IMR-90 (cell line): ENCODE data around the gene ZNF780B. TPM values are rescaled to one million over a fixed set of nuclear protein-coding genes. Genes with fewer than 3 reads are reported as not detected.

Source experiments
- ATAC-seq: fragments of 200-7000 bp; cut with Tn5 transposase; 2 replicates; pipeline ENCODE4 v1.9.1; 2020; ENCODE audit warnings: low read depth, mild to moderate bottlenecking, moderate library complexity
- BruUV-seq: library from RNA; stranded (reverse); fragments of 400-500 nt; replicated peaks from 2 replicates; lab custom pipeline; 2021; lab: Mats Ljungman, UMichigan
- CTCF ChIA-PET: fragments of 300-600 bp; formaldehyde crosslinking; extraction: SDS; loops from one replicate; lab custom pipeline; 2021; ENCODE audit warnings: antibody characterized with exemption; lab: Yijun Ruan, JAX
- POLR2A ChIA-PET: fragments of 300-600 bp; sonication (Branson Sonifier 250); formaldehyde crosslinking; loops from one replicate; lab custom pipeline; 2022; ENCODE audit warnings: antibody characterized with exemption; ENCODE audit not compliant: unreplicated experiment; lab: Charles Lee
- DNase-seq: peaks from one replicate; pipeline ENCODE4 v3.0.0; 2013
- H2AFZ ChIP-seq: replicated peaks from 2 replicates; pipeline ENCODE3; 2013; ENCODE audit warnings: low read length, mild to moderate bottlenecking; ENCODE audit not compliant: poor library complexity
- H2AK5ac ChIP-seq: 2 replicates; pipeline ENCODE4 v1.6.1; 2013; ENCODE audit warnings: low read depth, low read length, inconsistent platforms
- H2AK9ac ChIP-seq: replicated peaks from 2 replicates; pipeline ENCODE3; 2013; ENCODE audit warnings: mild to moderate bottlenecking, low read depth, low read length, moderate library complexity; ENCODE audit not compliant: poor library complexity
- H2BK120ac ChIP-seq: 2 replicates; pipeline ENCODE4 v1.6.1; 2013; ENCODE audit warnings: low read depth, low read length, inconsistent platforms
- H2BK15ac ChIP-seq: 3 replicates; pipeline ENCODE4 v1.6.1; 2013; ENCODE audit warnings: low read depth, low read length, inconsistent platforms
- H2BK20ac ChIP-seq: 2 replicates; pipeline ENCODE4 v1.6.1; 2013; ENCODE audit warnings: low read depth, mild to moderate bottlenecking, inconsistent platforms, low read length, moderate library complexity
- H2BK5ac ChIP-seq: 2 replicates; pipeline ENCODE4 v1.6.1; 2013; ENCODE audit warnings: mild to moderate bottlenecking, low read depth, low read length, inconsistent platforms; ENCODE audit not compliant: poor library complexity, severe bottlenecking
- H3K14ac ChIP-seq: replicated peaks from 2 replicates; pipeline ENCODE4 v1.6.1; 2013; ENCODE audit warnings: low read depth, low read length, inconsistent platforms
- H3K18ac ChIP-seq: 2 replicates; pipeline ENCODE4 v1.6.1; 2013; ENCODE audit warnings: low read depth, low read length, control low read depth
- H3K23ac ChIP-seq: 2 replicates; pipeline ENCODE4 v1.6.1; 2013; ENCODE audit warnings: low read depth, low read length, inconsistent platforms
- H3K27ac ChIP-seq: 2 replicates; pipeline ENCODE4 v1.5.1; 2013; ENCODE audit warnings: mild to moderate bottlenecking, control low read depth, low read length; ENCODE audit not compliant: insufficient read depth
- H3K27me3 ChIP-seq: 2 replicates; pipeline ENCODE4 v1.6.1; 2013; ENCODE audit warnings: low read length; ENCODE audit not compliant: control insufficient read depth, insufficient read depth
- H3K36me3 ChIP-seq: 2 replicates; pipeline ENCODE4 v1.6.1; 2013; ENCODE audit warnings: low read length, mixed read lengths; ENCODE audit not compliant: control insufficient read depth, insufficient read depth
- H3K4ac ChIP-seq: 2 replicates; pipeline ENCODE4 v1.6.1; 2013; ENCODE audit warnings: low read depth, low read length, inconsistent platforms
- H3K4me1 ChIP-seq: 2 replicates; pipeline ENCODE4 v1.6.1; 2013; ENCODE audit warnings: low read length, mixed read lengths; ENCODE audit not compliant: control insufficient read depth, insufficient read depth
- H3K4me2 ChIP-seq: 2 replicates; pipeline ENCODE4 v1.6.1; 2013; ENCODE audit warnings: low read depth, mild to moderate bottlenecking, control low read depth, low read length, moderate library complexity
- H3K4me3 ChIP-seq: 2 replicates; pipeline ENCODE4 v1.5.1; 2013; ENCODE audit warnings: low read depth, mild to moderate bottlenecking, control low read depth, low read length, moderate library complexity; ENCODE audit not compliant: insufficient read depth
- H3K56ac ChIP-seq: 2 replicates; pipeline ENCODE4 v1.6.1; 2013; ENCODE audit warnings: low read length, inconsistent platforms; ENCODE audit not compliant: insufficient read depth; ENCODE audit errors: extremely low read depth
- H3K79me1 ChIP-seq, 2 experiments: 2 replicates each; pipeline ENCODE4 v1.6.1; 2013; ENCODE audit warnings: low read length in 2 of 2, inconsistent platforms in 1 of 2, low read depth in 1 of 2
- H3K9ac ChIP-seq: 2 replicates; pipeline ENCODE4 v1.6.1; 2013; ENCODE audit warnings: low read depth, low read length, control low read depth
- H3K9me1 ChIP-seq: 2 replicates; pipeline ENCODE4 v1.6.1; 2013; ENCODE audit warnings: low read length, inconsistent platforms; ENCODE audit not compliant: insufficient read depth
- H3K9me3 ChIP-seq: 2 replicates; pipeline ENCODE4 v1.6.1; 2013; ENCODE audit warnings: low read length; ENCODE audit not compliant: control insufficient read depth, insufficient read depth
- H4K20me1 ChIP-seq: 2 replicates; pipeline ENCODE4 v1.6.1; 2013; ENCODE audit warnings: low read length, inconsistent platforms; ENCODE audit not compliant: insufficient read depth
- H4K5ac ChIP-seq: 2 replicates; pipeline ENCODE4 v1.6.1; 2013; ENCODE audit warnings: mild to moderate bottlenecking, low read depth, low read length, control low read depth
- H4K8ac ChIP-seq, 2 experiments: 2 replicates each; pipeline ENCODE4 v1.6.1; 2013; ENCODE audit warnings: low read depth in 2 of 2, low read length in 2 of 2, control low read depth in 1 of 2, inconsistent platforms in 1 of 2
- H4K91ac ChIP-seq: 2 replicates; pipeline ENCODE4 v1.6.1; 2013; ENCODE audit warnings: low read depth, low read length, inconsistent platforms; ENCODE audit not compliant: insufficient read depth
- BHLHE40 ChIP-seq: fragments of 150-350 bp; IDR thresholded peaks from 2 replicates; pipeline ENCODE4 v1.6.1; 2016; ENCODE audit warnings: mild to moderate bottlenecking, low read depth, low read length
- CEBPB ChIP-seq: IDR thresholded peaks from 2 replicates; pipeline ENCODE4 v1.6.1; 2012; ENCODE audit warnings: low read depth, low read length, improper control_type of control experiment
- CHD1 ChIP-seq: IDR thresholded peaks from 2 replicates; pipeline ENCODE4 v1.6.1; 2012; ENCODE audit warnings: low read depth, low read length, improper control_type of control experiment
- MAFK ChIP-seq: IDR thresholded peaks from 2 replicates; pipeline ENCODE4 v1.6.1; 2012; ENCODE audit warnings: low read depth, low read length, improper control_type of control experiment
- MAZ ChIP-seq: IDR thresholded peaks from 2 replicates; pipeline ENCODE4 v1.6.1; 2012; ENCODE audit warnings: low read depth, mild to moderate bottlenecking, low read length, improper control_type of control experiment, moderate library complexity, borderline replicate concordance
- MXI1 ChIP-seq: IDR thresholded peaks from 2 replicates; pipeline ENCODE4 v1.6.1; 2012; ENCODE audit warnings: low read depth, mild to moderate bottlenecking, low read length, moderate library complexity, borderline replicate concordance
- POLR2A ChIP-seq: IDR thresholded peaks from 2 replicates; pipeline ENCODE4 v1.6.1; 2012; ENCODE audit warnings: mild to moderate bottlenecking, low read depth, low read length
- RAD21 ChIP-seq: IDR thresholded peaks from 2 replicates; pipeline ENCODE4 v1.6.1; 2012; ENCODE audit warnings: low read length, improper control_type of control experiment
- RCOR1 ChIP-seq: IDR thresholded peaks from 2 replicates; pipeline ENCODE4 v1.6.1; 2012; ENCODE audit warnings: mild to moderate bottlenecking, low read length, improper control_type of control experiment; ENCODE audit not compliant: insufficient replicate concordance
- RFX5 ChIP-seq: IDR thresholded peaks from 2 replicates; pipeline ENCODE4 v1.8.0; 2012; ENCODE audit warnings: low read depth, mild to moderate bottlenecking, low read length, moderate library complexity
- SMC3 ChIP-seq: fragments of 150-350 bp; IDR thresholded peaks from 2 replicates; pipeline ENCODE4 v1.6.1; 2016; ENCODE audit warnings: low read depth, mild to moderate bottlenecking, antibody characterized with exemption, low read length, moderate library complexity
- USF2 ChIP-seq: fragments of 150-350 bp; IDR thresholded peaks from 2 replicates; pipeline ENCODE4 v1.6.1; 2017; ENCODE audit warnings: mild to moderate bottlenecking, antibody characterized with exemption, low read length, low read depth
- WGBS, 2 experiments: methylation state at CpG; one replicate each; pipeline versions ENCODE4 v1.1.5 to v1.1.7; 2013; ENCODE audit warnings: missing lambda C conversion rate in 2 of 2; ENCODE audit not compliant: insufficient read length in 1 of 2; ENCODE audit errors: extremely low coverage in 2 of 2; 5-methylcytosine and 5-hydroxymethylcytosine counted together
- dilution Hi-C: fragments of 300-500 bp; cut with HindIII; formaldehyde crosslinking; loops from one replicate; pipeline ENCODE4 v1.14.3; 2018; ENCODE audit warnings: low sequenced_read_pairs; ENCODE audit not compliant: unreplicated experiment
- in situ Hi-C: fragments of 300-500 bp; cut with MboI; formaldehyde crosslinking; loops from 3 replicates; pipeline ENCODE4 v1.14.3; 2019; ENCODE audit warnings: low sequenced_read_pairs, inconsistent platforms, mixed read lengths
- intact Hi-C: fragments of 100-400 bp; cut with micrococcal nuclease; formaldehyde crosslinking; loops from 2 replicates; pipeline ENCODE4 v1.10.0; 2022
- polyA plus RNA-seq, 3 experiments: library from polyadenylated mRNA; depleted of rRNA; stranded (reverse); fragments of >200 nt; gene quantifications; 2 replicates each; pipeline ENCODE4 v1.2.3, GENCODE V29; 2012; ENCODE audit warnings: low replicate concordance in 1 of 3
- total RNA-seq: library from RNA; depleted of rRNA; stranded (reverse); fragments of >200 nt; gene quantifications from 2 replicates; pipeline ENCODE4 v1.2.3, GENCODE V29; 2012
- TF ChIP-seq, protein P1 (sequence below): fragments of 150-350 bp; IDR thresholded peaks from 2 replicates; pipeline ENCODE4 v1.6.1; 2016; ENCODE audit warnings: low read depth, mild to moderate bottlenecking, low read length, moderate library complexity, borderline replicate concordance
- TF ChIP-seq, protein P2 (sequence below): conservative IDR thresholded peaks from 2 replicates; pipeline ENCODE4 v1.5.1; 2012; ENCODE audit warnings: mild to moderate bottlenecking, low read depth, low read length, improper control_type of control experiment

The ZNF780B gene
- total and polyA plus RNA-seq, 2 of the 4 experiments (the other 2 are of a cell fraction), result 3.7 to 19.9 TPM

DNA sequence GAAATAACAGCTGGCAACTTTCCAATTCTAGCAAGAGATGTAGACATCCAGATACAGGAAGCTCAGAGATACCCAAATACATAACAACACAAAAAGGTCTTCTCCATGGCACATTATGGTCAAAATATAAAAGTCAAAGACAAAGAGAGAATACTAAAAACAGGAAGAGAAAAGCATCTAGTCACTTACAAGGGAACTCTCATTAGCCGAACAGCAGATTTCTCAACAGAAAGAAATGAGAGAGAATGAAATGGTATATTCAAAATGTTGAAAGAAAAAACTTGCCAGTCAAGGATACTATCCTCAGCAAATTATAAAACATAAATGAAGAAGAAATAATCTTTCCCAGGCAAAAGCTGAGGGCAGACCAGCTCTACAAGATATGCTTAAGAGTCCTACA is 22.3 kb upstream of the ZNF780B start:
- no TSS peak for BruUV-seq
- H3K4me1 ChIP-seq, result no peaks in the 10 kb centered on the region
- H4K91ac ChIP-seq, result no peak overlapping the region
- ChIA-PET CTCF (no interaction called here), POLR2A (no interaction called here)
- H2BK5ac ChIP-seq, result no peak overlapping the region
- in situ Hi-C loops (no loop called here), dilution Hi-C loops (no loop called here), intact Hi-C loops (no loop called here)
- no CpG with 5 or more reads among the region's 1 CpG for WGBS, 2 experiments
- no peak overlapping the region for H2BK20ac ChIP-seq
- no peak overlapping the region for H3K18ac ChIP-seq
- H2BK15ac ChIP-seq, result no peak overlapping the region
- no peaks in the 10 kb centered on the region for H3K27me3 ChIP-seq
- no peak overlapping the region for H4K8ac ChIP-seq
- no peak overlapping the region for H3K4ac ChIP-seq
- no peak overlapping the region for H4K5ac ChIP-seq
- peaks cover 24% of the 10 kb centered on the region for H3K9me3 ChIP-seq
- peaks cover 40% of the 10 kb centered on the region for H3K36me3 ChIP-seq
- no peak overlapping the region for H2AK9ac ChIP-seq
- H3K4me3 ChIP-seq, result no peak overlapping the region
- no peak overlapping the region for H3K4me2 ChIP-seq
- TF ChIP-seq SMC3 (no peak), USF2 (no peak), CEBPB (no peak), CHD1 (no peak), MAZ (no peak), RCOR1 (no peak), RFX5 (no peak), MAFK (no peak), POLR2A (no peak), BHLHE40 (no peak), RAD21 (no peak), MXI1 (no peak)
- TF ChIP-seq, protein P1, sequence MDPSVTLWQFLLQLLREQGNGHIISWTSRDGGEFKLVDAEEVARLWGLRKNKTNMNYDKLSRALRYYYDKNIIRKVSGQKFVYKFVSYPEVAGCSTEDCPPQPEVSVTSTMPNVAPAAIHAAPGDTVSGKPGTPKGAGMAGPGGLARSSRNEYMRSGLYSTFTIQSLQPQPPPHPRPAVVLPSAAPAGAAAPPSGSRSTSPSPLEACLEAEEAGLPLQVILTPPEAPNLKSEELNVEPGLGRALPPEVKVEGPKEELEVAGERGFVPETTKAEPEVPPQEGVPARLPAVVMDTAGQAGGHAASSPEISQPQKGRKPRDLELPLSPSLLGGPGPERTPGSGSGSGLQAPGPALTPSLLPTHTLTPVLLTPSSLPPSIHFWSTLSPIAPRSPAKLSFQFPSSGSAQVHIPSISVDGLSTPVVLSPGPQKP, result no peak
- TF ChIP-seq, protein P2, sequence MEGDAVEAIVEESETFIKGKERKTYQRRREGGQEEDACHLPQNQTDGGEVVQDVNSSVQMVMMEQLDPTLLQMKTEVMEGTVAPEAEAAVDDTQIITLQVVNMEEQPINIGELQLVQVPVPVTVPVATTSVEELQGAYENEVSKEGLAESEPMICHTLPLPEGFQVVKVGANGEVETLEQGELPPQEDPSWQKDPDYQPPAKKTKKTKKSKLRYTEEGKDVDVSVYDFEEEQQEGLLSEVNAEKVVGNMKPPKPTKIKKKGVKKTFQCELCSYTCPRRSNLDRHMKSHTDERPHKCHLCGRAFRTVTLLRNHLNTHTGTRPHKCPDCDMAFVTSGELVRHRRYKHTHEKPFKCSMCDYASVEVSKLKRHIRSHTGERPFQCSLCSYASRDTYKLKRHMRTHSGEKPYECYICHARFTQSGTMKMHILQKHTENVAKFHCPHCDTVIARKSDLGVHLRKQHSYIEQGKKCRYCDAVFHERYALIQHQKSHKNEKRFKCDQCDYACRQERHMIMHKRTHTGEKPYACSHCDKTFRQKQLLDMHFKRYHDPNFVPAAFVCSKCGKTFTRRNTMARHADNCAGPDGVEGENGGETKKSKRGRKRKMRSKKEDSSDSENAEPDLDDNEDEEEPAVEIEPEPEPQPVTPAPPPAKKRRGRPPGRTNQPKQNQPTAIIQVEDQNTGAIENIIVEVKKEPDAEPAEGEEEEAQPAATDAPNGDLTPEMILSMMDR, result no peak
- H3K79me1 ChIP-seq, result peaks cover 0 to 6% of the 10 kb centered on the region in 2 experiments; a peak in 2 of 4 replicates
- no peaks in the 10 kb centered on the region for H4K20me1 ChIP-seq
- H3K27ac ChIP-seq, result no peak overlapping the region
- H3K9ac ChIP-seq, result no peak overlapping the region
- ATAC-seq, result no peak
- no peak overlapping the region for H3K56ac ChIP-seq
- no peak overlapping the region for H3K14ac ChIP-seq
- no peak overlapping the region for H2BK120ac ChIP-seq
- no peak overlapping the region for H2AFZ ChIP-seq
- H3K9me1 ChIP-seq, result no peaks in the 10 kb centered on the region
- no peak for DNase-seq
- no peak overlapping the region for H2AK5ac ChIP-seq
- H3K23ac ChIP-seq, result no peak overlapping the region
